K562 (cell line): ENCODE measurements around the gene NUDT22.

Source experiments
- FOXK2 ChIP-seq, 2 experiments: fragments of 450-650 bp; IDR thresholded peaks in 1 of 2; conservative IDR thresholded peaks in 1 of 2; 2 replicates each; pipeline ENCODE4 v1.6.1; 2016; ENCODE audit warnings: low read depth in 2 of 2, mild to moderate bottlenecking in 1 of 2
- ZNF146 ChIP-seq: IDR thresholded peaks from one replicate; pipeline ENCODE4 v1.6.1; 2018; ENCODE audit warnings: missing compliant biosample characterization; ENCODE audit not compliant: unreplicated experiment

GRCh38 chr11:64254326-64254725 lies 28.3 kb downstream of the NUDT22 start:
- no peak for TF ChIP-seq ZNF146 (CRISPR knock-in tag)
- no peak for TF ChIP-seq FOXK2 (conservative IDR thresholded peaks at IDR 0.05 in 1 of 2, IDR thresholded peaks at IDR 0.05 in 1 of 2; ENCODE audit: low read depth in 2 of 2)
